ENCODE measurements around the gene CYP2A6. TPM values are rescaled to one million over a fixed set of nuclear protein-coding genes. Genes with fewer than 3 reads are reported as not detected.
"Not testable (repeated sequence)": the region's sequence is repeated elsewhere in the genome, so short reads cannot be mapped to it uniquely, and the experiment has no call there.

Gene CYP2A6
- total RNA-seq (2022), result not detected in 2 replicates
- percentile 9 among the genes with signal in this experiment for Bru-seq, nascent RNA
- BruChase-seq, experiment 1, labeled RNA remaining after a 2-hour chase, result not detected
- BruChase-seq, experiment 2, labeled RNA remaining after a 6-hour chase, result not detected
- long read RNA-seq, result 0 reads

- BruUV-seq (replicated peaks); intact Hi-C loops (cut with micrococcal nuclease; ENCODE audit: unreplicated experiment); H3K36me3 Mint-ChIP-seq (ENCODE audit: insufficient read depth, unreplicated experiment); H3K9me3 Mint-ChIP-seq (ENCODE audit: unreplicated experiment); H3K4me1 ChIP-seq; H3K4me3 ChIP-seq (ENCODE audit: low read depth, low read length); H3K36me3 ChIP-seq (ENCODE audit: control insufficient read depth, insufficient read depth, low read length); POLR2A ChIA-PET; H3K9me3 ChIP-seq; H3K27me3 Mint-ChIP-seq (ENCODE audit: insufficient read depth, unreplicated experiment); H3K27me3 ChIP-seq (replicated peaks; ENCODE audit: control insufficient read depth, insufficient read depth, low read length); H3K4me3 Mint-ChIP-seq (ENCODE audit: unreplicated experiment); DNase-seq; CTCF ChIA-PET: not testable (repeated sequence)
- Mint-ChIP-seq H3K27ac (ENCODE audit: unreplicated experiment) (peak within 1 kb of the TSS; percentile 23), H3K4me1 (ENCODE audit: low read depth, unreplicated experiment) (peaks cover 12% of the 10 kb centered on the region)
Observed at GRCh38 chr19:40850277-40850676, at the start of gene CYP2A6. CYP2A6 (minus strand) TSS chr19:40850447; CDS start chr19:40850426, 21 bp downstream.

GRCh38 chr19:40899964-40900363 is 49.7 kb upstream of the CYP2A6 start:
- CTCF ChIA-PET; POLR2A ChIA-PET; H3K4me3 ChIP-seq (ENCODE audit: low read depth, low read length); DNase-seq; BruUV-seq (replicated peaks); H3K9me3 Mint-ChIP-seq (ENCODE audit: unreplicated experiment); H3K9me3 ChIP-seq; H3K36me3 ChIP-seq (ENCODE audit: control insufficient read depth, insufficient read depth, low read length); H3K27me3 ChIP-seq (replicated peaks; ENCODE audit: control insufficient read depth, insufficient read depth, low read length); H3K4me3 Mint-ChIP-seq (ENCODE audit: unreplicated experiment); intact Hi-C loops (cut with micrococcal nuclease; ENCODE audit: unreplicated experiment); H3K27me3 Mint-ChIP-seq (ENCODE audit: insufficient read depth, unreplicated experiment): not testable (repeated sequence)
- peaks cover 20% of the 10 kb centered on the region for H3K36me3 Mint-ChIP-seq (ENCODE audit: insufficient read depth, unreplicated experiment)
- H3K4me1 ChIP-seq, result peaks cover 18% of the 10 kb centered on the region
- H3K27ac Mint-ChIP-seq (ENCODE audit: unreplicated experiment), result peak overlapping the region; percentile 55
- H3K4me1 Mint-ChIP-seq (ENCODE audit: low read depth, unreplicated experiment), result peaks cover 29% of the 10 kb centered on the region

- Mint-ChIP-seq H3K27ac (ENCODE audit: unreplicated experiment) (peak overlapping the region; percentile 95), H3K9me3 (ENCODE audit: unreplicated experiment) (peaks cover 21% of the 10 kb centered on the region), H3K36me3 (ENCODE audit: insufficient read depth, unreplicated experiment) (peaks cover 20% of the 10 kb centered on the region), H3K4me1 (ENCODE audit: low read depth, unreplicated experiment) (peaks cover 29% of the 10 kb centered on the region)
- H3K4me3 ChIP-seq (ENCODE audit: low read depth, low read length); H3K27me3 ChIP-seq (replicated peaks; ENCODE audit: control insufficient read depth, insufficient read depth, low read length); H3K36me3 ChIP-seq (ENCODE audit: control insufficient read depth, insufficient read depth, low read length); BruUV-seq (replicated peaks); H3K27me3 Mint-ChIP-seq (ENCODE audit: insufficient read depth, unreplicated experiment); H3K4me3 Mint-ChIP-seq (ENCODE audit: unreplicated experiment); POLR2A ChIA-PET; H3K9me3 ChIP-seq: not testable (repeated sequence)
- peak; percentile 56 to 78 for DNase-seq
- CTCF ChIA-PET, result interaction anchor here (0.6 to 1.4 kb wide), 4 partner anchors 11 to 922 kb away, joined by 3 to 6 read pairs (median 3); no protein-coding TSS in a partner anchor
- intact Hi-C loops (cut with micrococcal nuclease; ENCODE audit: unreplicated experiment), result loop anchor here (1.0 to 2.0 kb wide), 3 partner anchors 24 to 74 kb away; no protein-coding TSS in a partner anchor
- peaks cover 18% of the 10 kb centered on the region for H3K4me1 ChIP-seq
Observed at GRCh38 chr19:40896843-40897789, 46.9 kb upstream of the CYP2A6 start.

- intact Hi-C loops (cut with micrococcal nuclease; ENCODE audit: unreplicated experiment), result loop anchor here (2.0 kb wide), 2 partner anchors 24 to 32 kb away; no protein-coding TSS in a partner anchor
- ChIA-PET POLR2A (no interaction called here), CTCF (interaction anchor here (0.6 to 0.7 kb wide), 2 partner anchors 12 to 34 kb away, joined by 3 to 6 read pairs; no protein-coding TSS in a partner anchor)
- TSS peak; percentile 97 for BruUV-seq (replicated peaks)
- Mint-ChIP-seq H3K27ac (ENCODE audit: unreplicated experiment) (peak overlapping the region; percentile 95), H3K4me3 (ENCODE audit: unreplicated experiment) (no peak overlapping the region), H3K27me3 (ENCODE audit: insufficient read depth, unreplicated experiment) (no peaks in the 10 kb centered on the region), H3K4me1 (ENCODE audit: low read depth, unreplicated experiment) (peaks cover 22% of the 10 kb centered on the region), H3K36me3 (ENCODE audit: insufficient read depth, unreplicated experiment) (peaks cover 14% of the 10 kb centered on the region), H3K9me3 (ENCODE audit: unreplicated experiment) (peaks cover 21% of the 10 kb centered on the region)
- no peaks in the 10 kb centered on the region for H3K9me3 ChIP-seq
- H3K4me3 ChIP-seq (ENCODE audit: low read depth, low read length), result no peak overlapping the region
- peaks cover 18% of the 10 kb centered on the region for H3K4me1 ChIP-seq
- TF ChIP-seq CTCF (IDR thresholded peaks at IDR 0.05; ENCODE audit: insufficient read depth in 1 of 2, low read depth in 1 of 2, low read length in 1 of 2, severe bottlenecking in 1 of 2, unreplicated experiment in 1 of 2), result no peak
- no peak for DNase-seq
- H3K27me3 ChIP-seq (replicated peaks; ENCODE audit: control insufficient read depth, insufficient read depth, low read length), result no peaks in the 10 kb centered on the region
- no peaks in the 10 kb centered on the region for H3K36me3 ChIP-seq (ENCODE audit: control insufficient read depth, insufficient read depth, low read length)
Observed at GRCh38 chr19:40896418-40896796, 46.2 kb upstream of the CYP2A6 start.
